ENCODE measurements around the gene PLD1.

GRCh38 chr3:171557173-171557572 is 253.1 kb downstream of the PLD1 start:
- no peak for TF ChIP-seq EP300 (IDR thresholded peaks at IDR 0.05)
- no peak for TF ChIP-seq CTCF (IDR thresholded peaks at IDR 0.05)
- no peak for TF ChIP-seq POLR2A (IDR thresholded peaks at IDR 0.05)
